ENCODE data around the gene GTF2H4. TPM values are rescaled to one million over a fixed set of nuclear protein-coding genes. Genes with fewer than 3 reads are reported as not detected.

The GTF2H4 gene
- total and polyA plus RNA-seq, 2 experiments from 2014 or later = 20.7 to 25.8 TPM

DNA sequence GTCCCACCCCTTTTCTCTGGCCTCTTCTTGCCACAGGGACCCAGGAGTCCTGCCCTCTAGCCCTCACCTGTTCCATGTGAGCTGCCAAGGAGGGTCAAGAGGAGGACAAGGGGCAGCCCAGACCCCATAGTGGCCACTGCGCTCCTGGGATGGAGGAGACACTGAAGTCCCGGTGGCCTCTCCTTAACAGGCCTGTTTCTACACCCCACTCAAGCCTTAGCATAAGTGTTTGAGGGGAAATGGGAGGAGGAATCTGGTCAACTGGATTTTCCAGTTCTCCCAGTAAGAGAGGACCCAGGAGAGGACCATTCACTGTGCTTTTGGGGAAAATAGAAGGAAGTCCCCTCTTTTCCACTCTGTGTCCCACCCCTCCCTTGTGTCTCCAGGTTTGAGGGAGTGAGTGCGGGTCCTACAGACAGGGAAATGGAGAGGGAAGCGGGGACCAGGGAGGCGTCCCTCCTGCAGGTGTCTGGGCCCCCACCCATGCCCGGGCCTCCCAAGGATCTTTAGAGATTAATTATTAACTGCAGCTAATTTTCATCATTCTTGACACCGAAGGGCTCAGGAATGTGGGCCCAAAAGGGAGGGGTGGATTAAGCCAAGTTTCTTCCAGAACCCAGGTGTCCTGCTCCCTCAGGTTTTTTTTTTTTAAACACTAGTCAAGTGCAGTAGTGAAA lies 24.1 kb downstream of the GTF2H4 start, which contains the start of gene SFTA2:
SFTA2 (minus strand) TSS at position 202 of the 677 bp plus-strand sequence; CDS start at position 128, 74 bp downstream.
- Histone ChIP-seq H3K27ac (no peak within 1 kb of the TSS), H3K9me3 (ENCODE audit: low read depth) (no peaks in the 10 kb centered on the region), H3K4me1 (ENCODE audit: low read depth) (no peaks in the 10 kb centered on the region), H3K36me3 (no peaks in the 10 kb centered on the region), H3K4me3 (no peak within 1 kb of the TSS), H3K27me3 (no peaks in the 10 kb centered on the region)
- TF ChIP-seq, protein P1, sequence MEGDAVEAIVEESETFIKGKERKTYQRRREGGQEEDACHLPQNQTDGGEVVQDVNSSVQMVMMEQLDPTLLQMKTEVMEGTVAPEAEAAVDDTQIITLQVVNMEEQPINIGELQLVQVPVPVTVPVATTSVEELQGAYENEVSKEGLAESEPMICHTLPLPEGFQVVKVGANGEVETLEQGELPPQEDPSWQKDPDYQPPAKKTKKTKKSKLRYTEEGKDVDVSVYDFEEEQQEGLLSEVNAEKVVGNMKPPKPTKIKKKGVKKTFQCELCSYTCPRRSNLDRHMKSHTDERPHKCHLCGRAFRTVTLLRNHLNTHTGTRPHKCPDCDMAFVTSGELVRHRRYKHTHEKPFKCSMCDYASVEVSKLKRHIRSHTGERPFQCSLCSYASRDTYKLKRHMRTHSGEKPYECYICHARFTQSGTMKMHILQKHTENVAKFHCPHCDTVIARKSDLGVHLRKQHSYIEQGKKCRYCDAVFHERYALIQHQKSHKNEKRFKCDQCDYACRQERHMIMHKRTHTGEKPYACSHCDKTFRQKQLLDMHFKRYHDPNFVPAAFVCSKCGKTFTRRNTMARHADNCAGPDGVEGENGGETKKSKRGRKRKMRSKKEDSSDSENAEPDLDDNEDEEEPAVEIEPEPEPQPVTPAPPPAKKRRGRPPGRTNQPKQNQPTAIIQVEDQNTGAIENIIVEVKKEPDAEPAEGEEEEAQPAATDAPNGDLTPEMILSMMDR (IDR thresholded peaks at IDR 0.05; ENCODE audit: low read depth, low read length) = no peak
- DNase-seq (ENCODE audit: low read depth in 1 of 2, low spot score in 1 of 2) = no peak

DNA sequence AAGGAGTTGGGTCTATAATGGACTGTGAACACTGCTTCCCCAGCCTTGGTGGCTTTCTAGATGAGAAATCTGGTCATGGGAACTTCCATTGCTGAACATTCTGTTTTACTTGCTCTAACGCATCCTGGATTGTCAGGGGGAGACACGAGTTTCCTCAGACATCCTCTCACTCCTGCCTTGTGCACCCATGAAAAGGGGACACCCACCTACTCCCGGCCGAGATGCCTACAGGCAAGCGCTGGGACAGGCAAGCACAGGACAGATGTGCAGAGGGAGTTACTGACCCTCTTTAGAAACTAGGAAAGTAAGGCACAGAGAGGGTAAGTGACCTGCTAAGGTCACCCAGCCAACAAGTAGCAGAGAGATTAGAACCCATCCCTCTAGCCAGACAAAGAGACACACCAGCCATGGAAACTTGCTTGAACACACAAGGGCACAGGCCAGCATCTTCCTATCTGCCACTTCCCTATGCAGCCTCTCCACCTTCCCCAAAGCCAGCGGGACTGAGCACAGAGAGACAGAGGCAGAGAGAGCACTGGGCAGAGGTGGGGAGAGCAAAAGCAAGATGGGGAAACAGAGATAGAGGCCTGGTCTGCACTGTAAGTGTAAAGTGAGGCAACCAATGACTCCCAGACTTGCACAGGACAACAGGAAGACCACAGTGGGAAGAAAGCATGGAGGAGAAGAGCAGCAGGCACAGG lies 24.8 kb downstream of the GTF2H4 start:
- DNase-seq (ENCODE audit: low read depth in 1 of 2, low spot score in 1 of 2) = no peak
- Histone ChIP-seq H3K4me1 (ENCODE audit: low read depth) (no peaks in the 10 kb centered on the region), H3K27me3 (no peaks in the 10 kb centered on the region), H3K36me3 (no peaks in the 10 kb centered on the region), H3K4me3 (no peak overlapping the region), H3K27ac (no peak overlapping the region), H3K9me3 (ENCODE audit: low read depth) (no peaks in the 10 kb centered on the region)
- TF ChIP-seq, protein P1 (IDR thresholded peaks at IDR 0.05; ENCODE audit: low read depth, low read length) = no peak

DNA sequence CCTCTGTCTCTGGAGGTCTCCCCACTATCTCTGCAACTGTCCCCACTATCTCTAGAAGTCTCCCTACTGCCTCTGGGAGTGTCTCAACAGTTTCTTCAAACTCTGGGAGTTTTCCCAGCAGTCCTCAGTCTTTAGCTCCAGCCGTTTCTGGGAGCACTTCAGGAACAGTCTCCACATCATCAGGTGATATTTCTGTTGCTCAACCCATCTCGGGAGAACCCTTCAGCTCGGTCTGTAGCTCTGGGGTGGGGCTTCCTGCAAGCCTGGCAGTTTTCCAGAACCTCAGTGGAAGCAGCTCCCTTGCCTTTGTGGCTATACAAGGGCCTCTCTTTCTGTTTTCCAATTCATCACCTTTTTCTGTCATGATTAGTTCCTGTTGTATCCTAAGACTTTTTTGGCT lies 27.0 kb downstream of the GTF2H4 start:
- no peak overlapping the region for H3K27ac ChIP-seq
- no peaks in the 10 kb centered on the region for H3K4me1 ChIP-seq (ENCODE audit: low read depth)
- no peaks in the 10 kb centered on the region for H3K9me3 ChIP-seq (ENCODE audit: low read depth)
- H3K4me3 ChIP-seq = no peak overlapping the region
- TF ChIP-seq, protein P1 (IDR thresholded peaks at IDR 0.05; ENCODE audit: low read depth, low read length) = no peak
- DNase-seq (ENCODE audit: low read depth in 1 of 2, low spot score in 1 of 2) = peak in 1 of 2 donors; percentile 52
- no peaks in the 10 kb centered on the region for H3K36me3 ChIP-seq
- H3K27me3 ChIP-seq = no peaks in the 10 kb centered on the region

DNA sequence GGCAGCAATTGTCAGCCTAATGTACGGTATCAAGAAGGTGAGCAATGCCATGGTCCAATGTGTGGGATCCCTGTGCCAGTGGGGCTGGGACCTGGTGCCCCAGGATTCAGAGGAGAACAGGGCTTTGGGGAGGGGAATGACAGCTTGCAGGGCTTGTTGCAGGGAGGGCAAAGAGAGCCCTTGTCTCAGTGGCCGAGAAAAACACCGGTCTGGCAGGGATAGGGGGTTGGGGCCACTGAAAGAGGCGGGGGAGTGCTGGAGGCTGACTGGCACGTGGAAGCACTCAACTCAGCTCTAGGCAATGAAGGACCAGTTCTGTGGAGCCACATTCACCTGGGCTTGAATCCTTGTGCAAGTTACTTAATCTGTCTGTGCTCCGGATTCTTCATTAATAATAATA lies 29.3 kb downstream of the GTF2H4 start:
- H3K4me1 ChIP-seq (ENCODE audit: low read depth) = no peaks in the 10 kb centered on the region
- no peaks in the 10 kb centered on the region for H3K27me3 ChIP-seq
- DNase-seq (ENCODE audit: low read depth in 1 of 2, low spot score in 1 of 2) = no peak
- H3K9me3 ChIP-seq (ENCODE audit: low read depth) = no peaks in the 10 kb centered on the region
- no peak overlapping the region for H3K4me3 ChIP-seq
- no peak overlapping the region for H3K27ac ChIP-seq
- TF ChIP-seq, protein P1 (IDR thresholded peaks at IDR 0.05; ENCODE audit: low read depth, low read length) = no peak
- no peaks in the 10 kb centered on the region for H3K36me3 ChIP-seq

DNA sequence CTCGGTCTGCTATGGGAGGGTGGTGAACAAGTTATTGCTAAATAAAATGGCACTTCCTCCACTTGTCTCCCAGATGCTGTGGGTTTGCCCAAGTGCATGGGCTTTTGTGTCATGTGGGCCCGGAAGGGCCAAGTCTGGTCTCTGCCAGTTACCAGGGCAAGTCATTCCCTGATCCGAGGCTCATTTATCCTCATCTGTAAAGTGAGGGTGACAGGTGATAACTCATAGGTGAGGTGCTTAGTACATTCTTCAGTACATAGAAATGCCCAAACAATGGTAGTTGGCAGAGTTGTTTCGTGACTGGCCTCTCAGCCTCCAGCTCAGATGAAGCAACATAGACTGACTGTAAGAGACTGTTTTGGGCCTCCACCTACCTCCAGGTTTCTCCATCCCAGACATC lies 30.7 kb downstream of the GTF2H4 start:
- no peak for DNase-seq (ENCODE audit: low read depth in 1 of 2, low spot score in 1 of 2)
- H3K36me3 ChIP-seq = no peaks in the 10 kb centered on the region
- no peaks in the 10 kb centered on the region for H3K9me3 ChIP-seq (ENCODE audit: low read depth)
- H3K27ac ChIP-seq = no peak overlapping the region
- H3K4me1 ChIP-seq (ENCODE audit: low read depth) = no peaks in the 10 kb centered on the region
- H3K27me3 ChIP-seq = no peaks in the 10 kb centered on the region
- H3K4me3 ChIP-seq = no peak overlapping the region
- TF ChIP-seq, protein P1 (IDR thresholded peaks at IDR 0.05; ENCODE audit: low read depth, low read length) = no peak

Measured in cardiac muscle cell (in vitro differentiated cells and primary cell).